Measurements from ENCODE around the gene SETBP1.

SETBP1 gene

DNA sequence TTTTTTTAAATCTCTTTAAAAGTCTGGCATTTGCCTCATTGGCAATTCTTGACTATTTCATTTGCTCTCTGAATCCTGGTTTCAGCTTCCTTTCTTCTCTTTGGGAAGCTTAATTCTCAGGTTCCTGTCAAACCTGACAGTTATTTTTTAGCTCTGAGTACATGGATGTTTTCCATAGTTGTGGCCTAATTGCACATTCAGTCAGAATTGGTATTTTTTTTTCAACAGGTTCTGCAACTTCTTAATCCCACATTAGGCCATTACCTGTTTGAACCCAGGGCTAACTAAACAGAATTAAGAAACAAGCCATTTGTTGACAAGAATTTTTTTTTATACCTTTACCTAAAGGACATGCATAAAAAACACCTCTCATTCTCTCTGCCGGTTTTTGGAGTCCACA, 338.8 kb downstream of the SETBP1 start:
- H3K9me3 ChIP-seq (ENCODE audit: control insufficient read depth, insufficient read depth, low read length): no peaks in the 10 kb centered on the region
- H4K20me1 ChIP-seq (ENCODE audit: control insufficient read depth, insufficient read depth, low read depth, low read length): no peaks in the 10 kb centered on the region
- H3K79me2 ChIP-seq (ENCODE audit: control insufficient read depth, low read length): no peaks in the 10 kb centered on the region

DNA sequence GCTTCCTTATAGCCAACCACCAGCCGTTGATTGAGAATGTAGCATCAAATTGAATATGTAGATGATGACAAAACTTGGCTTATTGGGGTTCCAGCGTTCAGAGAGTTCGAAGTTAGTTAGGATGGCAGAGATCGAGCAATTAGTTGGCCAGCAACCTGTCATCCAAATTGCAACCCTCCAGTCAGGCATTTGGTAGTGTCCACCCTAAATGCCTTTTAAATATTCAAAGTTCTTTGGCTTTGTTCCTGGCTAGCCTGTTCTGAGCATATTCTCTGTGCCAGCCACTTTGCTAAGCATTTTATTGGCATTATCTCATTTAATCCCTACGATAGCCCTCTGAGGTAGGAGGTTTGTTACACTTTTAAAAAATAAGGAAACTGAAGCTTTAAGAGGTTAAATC, 342.8 kb downstream of the SETBP1 start:
- 0 out of 2 replicates have a peak, but pooled peaks cover 4% of the 10 kb centered on the region for H3K4me1 ChIP-seq (ENCODE audit: control insufficient read depth, low read length)
- no peaks in the 10 kb centered on the region for H3K9me2 ChIP-seq (replicated peaks; ENCODE audit: control insufficient read depth, low read length)
- H3K36me3 ChIP-seq (ENCODE audit: control insufficient read depth, low read length): no peaks in the 10 kb centered on the region
- TF ChIP-seq CTCF (IDR thresholded peaks at IDR 0.05; ENCODE audit: low read depth, low read length, poor library complexity, severe bottlenecking): no peak
- no peak for TF ChIP-seq EZH2phosphoT487 (IDR thresholded peaks at IDR 0.05; ENCODE audit: borderline replicate concordance, low read length)
- no peak overlapping the region for H3K4me2 ChIP-seq (ENCODE audit: low read length)
- no peak overlapping the region for H3K27ac ChIP-seq (ENCODE audit: low read depth, low read length)
- H3K9me3 ChIP-seq (ENCODE audit: control insufficient read depth, insufficient read depth, low read length): no peaks in the 10 kb centered on the region
- no peaks in the 10 kb centered on the region for H3K27me3 ChIP-seq (ENCODE audit: control insufficient read depth, low read length)
- H4K20me1 ChIP-seq (ENCODE audit: control insufficient read depth, insufficient read depth, low read depth, low read length): no peaks in the 10 kb centered on the region
- H3F3A ChIP-seq (ENCODE audit: control insufficient read depth, insufficient read depth): no peaks in the 10 kb centered on the region
- H3K4me3 ChIP-seq (ENCODE audit: low read length): no peak overlapping the region
- H3K79me2 ChIP-seq (ENCODE audit: control insufficient read depth, low read length): no peaks in the 10 kb centered on the region

More for the DNA sequence above, 338.8 kb downstream of the SETBP1 start:
- no peaks in the 10 kb centered on the region for H3K9me2 ChIP-seq (replicated peaks; ENCODE audit: control insufficient read depth, low read length)
- TF ChIP-seq EZH2phosphoT487 (IDR thresholded peaks at IDR 0.05; ENCODE audit: borderline replicate concordance, low read length): no peak
- no peak for TF ChIP-seq CTCF (IDR thresholded peaks at IDR 0.05; ENCODE audit: low read depth, low read length, poor library complexity, severe bottlenecking)
- H3K36me3 ChIP-seq (ENCODE audit: control insufficient read depth, low read length): no peaks in the 10 kb centered on the region
- H3K4me1 ChIP-seq (ENCODE audit: control insufficient read depth, low read length): 0 out of 2 replicates have a peak, but pooled peaks cover 4% of the 10 kb centered on the region
- no peaks in the 10 kb centered on the region for H3F3A ChIP-seq (ENCODE audit: control insufficient read depth, insufficient read depth)
- H3K27me3 ChIP-seq (ENCODE audit: control insufficient read depth, low read length): no peaks in the 10 kb centered on the region
- no peak overlapping the region for H3K27ac ChIP-seq (ENCODE audit: low read depth, low read length)
- H3K4me3 ChIP-seq (ENCODE audit: low read length): no peak overlapping the region
- no peak overlapping the region for H3K4me2 ChIP-seq (ENCODE audit: low read length)

DNA sequence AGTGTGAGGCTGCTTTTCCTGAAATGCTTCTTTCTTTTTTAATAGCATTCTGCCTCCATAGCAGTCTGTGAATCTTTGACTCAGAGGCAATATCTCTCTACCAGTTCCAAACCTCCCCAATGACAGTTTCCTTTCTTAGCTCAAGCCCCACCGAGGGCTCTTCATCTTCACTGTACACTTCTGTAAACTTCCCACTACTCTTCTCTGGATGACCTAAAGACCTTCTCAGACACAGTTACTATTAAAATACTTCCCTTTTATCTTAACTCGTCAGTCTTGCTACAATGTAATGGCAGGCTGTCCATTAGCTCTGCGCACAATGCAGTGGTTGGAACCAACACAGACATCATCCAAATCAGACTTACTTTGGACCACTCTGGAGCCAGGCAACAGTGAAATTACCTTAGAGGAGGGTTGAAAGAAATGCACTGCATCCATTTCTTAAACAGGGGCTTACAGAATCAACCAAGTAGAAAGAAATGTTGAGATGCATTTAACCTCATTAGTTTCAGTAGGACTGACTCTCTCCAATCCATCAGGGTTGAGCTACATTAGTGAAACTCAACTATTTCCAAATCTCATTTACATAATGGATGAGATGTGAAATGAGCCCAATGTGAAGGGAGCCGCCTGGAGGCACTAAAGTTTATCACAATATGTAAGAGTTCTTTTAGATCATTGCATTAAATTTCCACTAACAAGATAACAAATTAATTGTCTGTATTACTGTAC, 343.8 kb downstream of the SETBP1 start:
- no peaks in the 10 kb centered on the region for H3F3A ChIP-seq (ENCODE audit: control insufficient read depth, insufficient read depth)
- H3K27me3 ChIP-seq (ENCODE audit: control insufficient read depth, low read length): no peaks in the 10 kb centered on the region
- no peaks in the 10 kb centered on the region for H4K20me1 ChIP-seq (ENCODE audit: control insufficient read depth, insufficient read depth, low read depth, low read length)
- H3K79me2 ChIP-seq (ENCODE audit: control insufficient read depth, low read length): no peaks in the 10 kb centered on the region
- TF ChIP-seq CTCF (IDR thresholded peaks at IDR 0.05; ENCODE audit: low read depth, low read length, poor library complexity, severe bottlenecking): no peak
- TF ChIP-seq EZH2phosphoT487 (IDR thresholded peaks at IDR 0.05; ENCODE audit: borderline replicate concordance, low read length): no peak
- H3K4me2 ChIP-seq (ENCODE audit: low read length): no peak overlapping the region
- no peak overlapping the region for H3K27ac ChIP-seq (ENCODE audit: low read depth, low read length)
- no peaks in the 10 kb centered on the region for H3K9me3 ChIP-seq (ENCODE audit: control insufficient read depth, insufficient read depth, low read length)
- no peaks in the 10 kb centered on the region for H3K9me2 ChIP-seq (replicated peaks; ENCODE audit: control insufficient read depth, low read length)
- H3K4me3 ChIP-seq (ENCODE audit: low read length): no peak overlapping the region
- H3K4me1 ChIP-seq (ENCODE audit: control insufficient read depth, low read length): 0 out of 2 replicates have a peak, but pooled peaks cover 4% of the 10 kb centered on the region
- no peaks in the 10 kb centered on the region for H3K36me3 ChIP-seq (ENCODE audit: control insufficient read depth, low read length)
